SK-N-SH (cell line): ENCODE measurements around the gene GPATCH4. TPM values are rescaled to one million over a fixed set of nuclear protein-coding genes. Genes with fewer than 3 reads are reported as not detected.

Source experiments
- CTCF ChIA-PET: fragments of 300-600, 350-600 bp; formaldehyde crosslinking; extraction: SDS; loops from one replicate; lab custom pipeline; 2021; lab: Yijun Ruan, JAX
- POLR2A ChIA-PET: fragments of 350-600 bp; sonication (Branson Sonifier 250); formaldehyde crosslinking; extraction: SDS; loops from one replicate; lab custom pipeline; 2020; ENCODE audit warnings: antibody characterized with exemption, inconsistent platforms; lab: Yijun Ruan, JAX
- DNase-seq: peaks from one replicate; pipeline ENCODE4 v3.0.0; 2012
- H2AFZ ChIP-seq: fragments of 200-600 bp; sonication (generic); 2 replicates; pipeline ENCODE4 v1.8.1; 2016; ENCODE audit warnings: antibody characterized with exemption, mild to moderate bottlenecking, low read depth
- H3F3A ChIP-seq: fragments of 200-600 bp; sonication (generic); replicated peaks from 2 replicates; pipeline ENCODE3; 2016; ENCODE audit warnings: antibody characterized with exemption, mild to moderate bottlenecking; ENCODE audit not compliant: insufficient read depth
- H3K27ac ChIP-seq, 2 experiments: fragments of 200-500 bp in 1 of 2; fragments of 200-600 bp in 1 of 2; sonication (Bioruptor generic) in 1 of 2; sonication (generic), shearing (Covaris generic) in 1 of 2; 2 replicates each; pipeline versions ENCODE4 v1.5.1 to v1.6.1; 2014 to 2016; ENCODE audit warnings: low read depth in 2 of 2, inconsistent platforms in 1 of 2, low read length in 1 of 2, mild to moderate bottlenecking in 1 of 2, mixed read lengths in 1 of 2
- H3K27me3 ChIP-seq: fragments of 200-600 bp; sonication (generic), shearing (Covaris generic); 2 replicates; pipeline ENCODE4 v1.6.1; 2016; ENCODE audit warnings: mixed run types; ENCODE audit not compliant: insufficient read depth
- H3K36me3 ChIP-seq, 2 experiments: fragments of 200-500 bp in 1 of 2; fragments of 200-600 bp in 1 of 2; sonication (Bioruptor generic) in 1 of 2; sonication (generic) in 1 of 2; replicated peaks in 1 of 2; 2 replicates each; pipeline versions ENCODE3 to v1.5.1; 2014 to 2016; ENCODE audit warnings: low read length in 1 of 2, mild to moderate bottlenecking in 1 of 2; ENCODE audit not compliant: insufficient read depth in 2 of 2, control insufficient read depth in 1 of 2
- H3K4me1 ChIP-seq, 2 experiments: fragments of 200-500 bp in 1 of 2; fragments of 200-600 bp in 1 of 2; sonication (Bioruptor generic) in 1 of 2; sonication (generic), shearing (Covaris generic) in 1 of 2; 2 replicates each; pipeline versions ENCODE4 v1.5.1 to v1.6.1; 2014 to 2016; ENCODE audit warnings: low read depth in 1 of 2, low read length in 1 of 2, mixed run types in 1 of 2; ENCODE audit not compliant: insufficient read depth in 2 of 2, control insufficient read depth in 1 of 2
- H3K4me2 ChIP-seq: fragments of 200-600 bp; sonication (generic), shearing (Covaris generic); 2 replicates; pipeline ENCODE4 v1.6.1; 2017; ENCODE audit warnings: mixed run types
- H3K4me3 ChIP-seq, 2 experiments: fragments of 200-500 bp in 1 of 2; fragments of 200-600 bp in 1 of 2; sonication (Bioruptor generic) in 1 of 2; sonication (generic), shearing (Covaris generic) in 1 of 2; 2 replicates each; pipeline versions ENCODE4 v1.5.1 to v1.8.1; 2014 to 2016; ENCODE audit warnings: low read depth in 2 of 2, inconsistent platforms in 1 of 2, low read length in 1 of 2, mild to moderate bottlenecking in 1 of 2, mixed read lengths in 1 of 2, moderate library complexity in 1 of 2
- H3K79me2 ChIP-seq: fragments of 200-600 bp; sonication (generic); 2 replicates; pipeline ENCODE4 v1.8.1; 2017; ENCODE audit warnings: mild to moderate bottlenecking; ENCODE audit not compliant: insufficient read depth
- H3K9ac ChIP-seq: fragments of 200-600 bp; sonication (generic); 2 replicates; pipeline ENCODE4 v1.6.1; 2017; ENCODE audit warnings: mixed run types
- H3K9me2 ChIP-seq: fragments of 200-600 bp; sonication (generic); 2 replicates; pipeline ENCODE4 v1.6.1; 2017; ENCODE audit warnings: mixed run types
- H3K9me3 ChIP-seq: fragments of 200-600 bp; sonication (generic); 2 replicates; pipeline ENCODE4 v1.6.1; 2017; ENCODE audit warnings: mixed run types, mild to moderate bottlenecking, moderate library complexity
- H4K20me1 ChIP-seq: fragments of 200-600 bp; sonication (generic); 2 replicates; pipeline ENCODE4 v1.6.1; 2017; ENCODE audit warnings: mild to moderate bottlenecking, mixed run types; ENCODE audit not compliant: insufficient read depth
- CHD2 ChIP-seq: fragments of 150-350 bp; IDR thresholded peaks from 2 replicates; pipeline ENCODE4 v1.6.1; 2018; ENCODE audit warnings: low read length; ENCODE audit not compliant: partially characterized antibody
- EZH2phosphoT487 ChIP-seq: fragments of 200-600 bp; sonication (generic); IDR thresholded peaks from 2 replicates; pipeline ENCODE4 v1.6.1; 2017; ENCODE audit warnings: low read depth, mixed run types, mild to moderate bottlenecking, antibody characterized with exemption, moderate library complexity, borderline replicate concordance
- FOSL2 ChIP-seq: IDR thresholded peaks from 2 replicates; pipeline ENCODE4 v1.4.0; 2012; ENCODE audit warnings: low read depth, mild to moderate bottlenecking, moderate library complexity, borderline replicate concordance
- GABPA ChIP-seq: IDR thresholded peaks from 2 replicates; pipeline ENCODE4 v1.4.0; 2012; ENCODE audit warnings: low read depth, mild to moderate bottlenecking
- MXI1 ChIP-seq: IDR thresholded peaks from 2 replicates; pipeline ENCODE4 v1.6.1; 2012; ENCODE audit warnings: mild to moderate bottlenecking, low read depth, low read length, improper control_type of control experiment
- RCOR1 ChIP-seq: fragments of 150-350 bp; IDR thresholded peaks from 2 replicates; pipeline ENCODE4 v1.6.1; 2017; ENCODE audit warnings: antibody characterized with exemption, low read length
- RFX5 ChIP-seq: IDR thresholded peaks from 2 replicates; pipeline ENCODE4 v1.6.1; 2012; ENCODE audit warnings: mild to moderate bottlenecking, improper control_type of control experiment, low read length
- RXRA ChIP-seq: IDR thresholded peaks from 2 replicates; pipeline ENCODE4 v1.4.0; 2012; ENCODE audit warnings: low read depth, mild to moderate bottlenecking, borderline replicate concordance
- SIN3A ChIP-seq: IDR thresholded peaks from 2 replicates; pipeline ENCODE4 v1.6.1; 2012; ENCODE audit warnings: low read depth, mild to moderate bottlenecking, low read length, moderate library complexity, borderline replicate concordance
- SMC3 ChIP-seq: IDR thresholded peaks from 2 replicates; pipeline ENCODE4 v1.6.1; 2012; ENCODE audit warnings: low read depth, low read length, improper control_type of control experiment
- TEAD4 ChIP-seq: IDR thresholded peaks from 2 replicates; pipeline ENCODE4 v1.4.0; 2012; ENCODE audit warnings: mild to moderate bottlenecking, borderline replicate concordance; ENCODE audit not compliant: insufficient read depth
- WGBS: methylation state at CpG from one replicate; pipeline ENCODE4 v1.1.6; 2017; ENCODE audit warnings: low lambda C conversion rate; 5-methylcytosine and 5-hydroxymethylcytosine counted together
- polyA plus RNA-seq, 3 experiments: library from polyadenylated mRNA; depleted of rRNA; stranded (reverse); fragments of >200 nt; gene quantifications; 2 replicates each; pipeline ENCODE4 v1.2.3, GENCODE V29; 2012
- TF ChIP-seq, protein P1 (sequence below): fragments of 150-350 bp; IDR thresholded peaks from 2 replicates; pipeline ENCODE4 v1.6.1; 2017; ENCODE audit warnings: antibody characterized with exemption, low read length, low read depth, borderline replicate concordance
- TF ChIP-seq, protein P2 (sequence below): IDR thresholded peaks from 2 replicates; pipeline ENCODE4 v1.6.1; 2012; ENCODE audit warnings: mild to moderate bottlenecking, low read depth, low read length, moderate library complexity
- TF ChIP-seq, protein P3 (sequence below): IDR thresholded peaks from 2 replicates; pipeline ENCODE4 v1.4.0; 2012; ENCODE audit warnings: low read depth, borderline replicate concordance
- TF ChIP-seq, protein P4 (sequence below): IDR thresholded peaks from 2 replicates; pipeline ENCODE4 v1.4.0; 2012; ENCODE audit warnings: low read depth, borderline replicate concordance

Gene GPATCH4
- polyA plus RNA-seq, 1 of the 3 experiments (the other 2 are of a cell fraction) = 36.6 TPM

DNA sequence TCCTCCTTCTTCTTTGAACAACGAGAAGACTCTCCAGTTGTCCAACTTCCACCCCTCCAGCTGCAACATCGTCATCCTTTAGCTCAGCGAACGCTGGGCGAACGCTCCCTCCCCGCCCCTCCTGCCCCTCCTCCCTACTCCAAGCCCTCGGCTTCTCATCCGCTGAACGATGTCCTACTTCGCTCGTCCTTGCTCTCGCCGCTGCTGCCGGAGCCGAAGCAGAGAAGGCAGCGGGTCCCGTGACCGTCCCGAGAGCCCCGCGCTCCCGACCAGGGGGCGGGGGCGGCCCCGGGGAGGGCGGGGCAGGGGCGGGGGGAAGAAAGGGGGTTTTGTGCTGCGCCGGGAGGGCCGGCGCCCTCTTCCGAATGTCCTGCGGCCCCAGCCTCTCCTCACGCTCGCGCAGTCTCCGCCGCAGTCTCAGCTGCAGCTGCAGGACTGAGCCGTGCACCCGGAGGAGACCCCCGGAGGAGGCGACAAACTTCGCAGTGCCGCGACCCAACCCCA is 40.5 kb upstream of the GPATCH4 start, which contains the start of gene BCAN:
BCAN (plus strand) TSS at position 357 of the 504 bp plus-strand sequence. CDS start 3,938 bp downstream, outside the sequence.
- Histone ChIP-seq H3K4me3 (peak within 1 kb of the TSS; percentile 39 to 46), H3K9me2 (no peaks in the 10 kb centered on the region), H3F3A (peaks cover 5% of the 10 kb centered on the region), H3K4me2 (peak within 1 kb of the TSS; percentile 77), H4K20me1 (no peaks in the 10 kb centered on the region), H3K36me3 (no peaks in the 10 kb centered on the region), H3K4me1 (peaks cover 0 to 34% of the 10 kb centered on the region in 2 experiments; a peak in 1 of 4 replicates), H3K79me2 (no peaks in the 10 kb centered on the region), H3K9ac (no peak within 1 kb of the TSS), H3K27me3 (peaks cover 35% of the 10 kb centered on the region), H3K27ac (no peak within 1 kb of the TSS), H2AFZ (no peak within 1 kb of the TSS; the same call in 1 of the 2 replicates), H3K9me3 (no peaks in the 10 kb centered on the region)
- 19% methylated on average over 19 of the region's 46 CpGs for WGBS
- POLR2A ChIA-PET = no interaction called here
- peak; percentile 86 for DNase-seq
- CTCF ChIA-PET = interaction anchor here (0.6 to 17.8 kb wide), 11 partner anchors 15 to 265 kb away, joined by 3 to 252 read pairs (median 4); no protein-coding TSS in a partner anchor
- TF ChIP-seq SMC3 = no peak
- TF ChIP-seq, protein P1, sequence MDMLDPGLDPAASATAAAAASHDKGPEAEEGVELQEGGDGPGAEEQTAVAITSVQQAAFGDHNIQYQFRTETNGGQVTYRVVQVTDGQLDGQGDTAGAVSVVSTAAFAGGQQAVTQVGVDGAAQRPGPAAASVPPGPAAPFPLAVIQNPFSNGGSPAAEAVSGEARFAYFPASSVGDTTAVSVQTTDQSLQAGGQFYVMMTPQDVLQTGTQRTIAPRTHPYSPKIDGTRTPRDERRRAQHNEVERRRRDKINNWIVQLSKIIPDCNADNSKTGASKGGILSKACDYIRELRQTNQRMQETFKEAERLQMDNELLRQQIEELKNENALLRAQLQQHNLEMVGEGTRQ = no peak
- 0 out of 2 replicates have a peak, but pooled peaks have one; percentile 24 for TF ChIP-seq MXI1
- TF ChIP-seq, all 33 proteins: peak for 1

DNA sequence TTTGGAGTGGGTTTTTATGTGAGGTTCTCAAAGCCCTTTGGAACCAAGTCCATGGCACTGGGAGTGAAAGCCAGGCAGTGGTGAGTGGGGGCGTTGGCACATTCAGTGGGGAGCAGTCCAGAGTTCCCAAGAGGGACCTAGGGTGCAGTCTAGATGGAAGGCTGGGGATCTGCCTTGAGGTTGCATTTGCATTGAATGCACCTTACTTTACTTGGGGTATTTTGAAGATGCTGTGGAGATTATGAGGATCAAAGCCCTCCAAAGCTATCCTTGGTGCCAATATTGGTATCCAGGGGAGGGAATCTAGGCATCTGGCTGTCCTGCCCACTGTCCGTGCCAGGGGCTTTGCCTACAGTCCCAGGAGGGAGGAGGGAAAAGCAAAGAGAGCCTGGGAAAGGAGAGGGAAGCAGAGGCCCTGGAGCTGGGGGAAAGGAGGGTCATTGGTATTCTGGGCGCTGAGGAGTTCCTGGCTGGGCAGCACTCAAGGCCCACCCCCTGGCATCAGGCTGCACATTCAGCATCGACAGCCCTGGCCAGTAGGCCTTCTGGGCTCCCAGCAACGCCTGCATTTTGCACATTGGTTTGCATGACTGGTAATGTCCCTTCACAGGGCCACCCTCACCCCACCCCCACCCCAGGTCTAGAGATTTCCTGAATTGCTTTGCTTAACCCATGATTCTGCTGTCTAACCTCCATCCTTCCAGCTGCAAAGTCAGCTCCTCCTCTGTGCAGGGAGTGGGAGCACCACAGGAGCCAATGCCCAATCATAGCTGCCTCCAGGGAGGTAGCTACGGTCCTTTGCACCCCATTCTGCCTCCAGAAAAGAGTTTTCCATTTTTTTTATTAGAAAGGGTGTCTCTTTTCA is 39.8 kb upstream of the GPATCH4 start:
- DNase-seq = no peak
- POLR2A ChIA-PET = no interaction called here
- Histone ChIP-seq H2AFZ (no peak overlapping the region), H3K9ac (no peak overlapping the region), H3K4me3 (peak overlapping the region; percentile 32 to 46; a peak in 3 of 4 replicates), H3K4me2 (peak overlapping the region; percentile 77), H3K79me2 (no peaks in the 10 kb centered on the region), H3K9me3 (no peaks in the 10 kb centered on the region), H4K20me1 (no peaks in the 10 kb centered on the region), H3K9me2 (no peaks in the 10 kb centered on the region), H3K27ac (no peak overlapping the region), H3F3A (peaks cover 5% of the 10 kb centered on the region), H3K4me1 (peaks cover 0 to 34% of the 10 kb centered on the region in 2 experiments; a peak in 1 of 4 replicates), H3K27me3 (peaks cover 43% of the 10 kb centered on the region), H3K36me3 (no peaks in the 10 kb centered on the region)
- no peak for TF ChIP-seq TEAD4
- no peak for TF ChIP-seq CHD2
- TF ChIP-seq GABPA = no peak
- TF ChIP-seq, protein P2, sequence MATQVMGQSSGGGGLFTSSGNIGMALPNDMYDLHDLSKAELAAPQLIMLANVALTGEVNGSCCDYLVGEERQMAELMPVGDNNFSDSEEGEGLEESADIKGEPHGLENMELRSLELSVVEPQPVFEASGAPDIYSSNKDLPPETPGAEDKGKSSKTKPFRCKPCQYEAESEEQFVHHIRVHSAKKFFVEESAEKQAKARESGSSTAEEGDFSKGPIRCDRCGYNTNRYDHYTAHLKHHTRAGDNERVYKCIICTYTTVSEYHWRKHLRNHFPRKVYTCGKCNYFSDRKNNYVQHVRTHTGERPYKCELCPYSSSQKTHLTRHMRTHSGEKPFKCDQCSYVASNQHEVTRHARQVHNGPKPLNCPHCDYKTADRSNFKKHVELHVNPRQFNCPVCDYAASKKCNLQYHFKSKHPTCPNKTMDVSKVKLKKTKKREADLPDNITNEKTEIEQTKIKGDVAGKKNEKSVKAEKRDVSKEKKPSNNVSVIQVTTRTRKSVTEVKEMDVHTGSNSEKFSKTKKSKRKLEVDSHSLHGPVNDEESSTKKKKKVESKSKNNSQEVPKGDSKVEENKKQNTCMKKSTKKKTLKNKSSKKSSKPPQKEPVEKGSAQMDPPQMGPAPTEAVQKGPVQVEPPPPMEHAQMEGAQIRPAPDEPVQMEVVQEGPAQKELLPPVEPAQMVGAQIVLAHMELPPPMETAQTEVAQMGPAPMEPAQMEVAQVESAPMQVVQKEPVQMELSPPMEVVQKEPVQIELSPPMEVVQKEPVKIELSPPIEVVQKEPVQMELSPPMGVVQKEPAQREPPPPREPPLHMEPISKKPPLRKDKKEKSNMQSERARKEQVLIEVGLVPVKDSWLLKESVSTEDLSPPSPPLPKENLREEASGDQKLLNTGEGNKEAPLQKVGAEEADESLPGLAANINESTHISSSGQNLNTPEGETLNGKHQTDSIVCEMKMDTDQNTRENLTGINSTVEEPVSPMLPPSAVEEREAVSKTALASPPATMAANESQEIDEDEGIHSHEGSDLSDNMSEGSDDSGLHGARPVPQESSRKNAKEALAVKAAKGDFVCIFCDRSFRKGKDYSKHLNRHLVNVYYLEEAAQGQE = no peak
- no peak for TF ChIP-seq RXRA
- TF ChIP-seq, protein P3, sequence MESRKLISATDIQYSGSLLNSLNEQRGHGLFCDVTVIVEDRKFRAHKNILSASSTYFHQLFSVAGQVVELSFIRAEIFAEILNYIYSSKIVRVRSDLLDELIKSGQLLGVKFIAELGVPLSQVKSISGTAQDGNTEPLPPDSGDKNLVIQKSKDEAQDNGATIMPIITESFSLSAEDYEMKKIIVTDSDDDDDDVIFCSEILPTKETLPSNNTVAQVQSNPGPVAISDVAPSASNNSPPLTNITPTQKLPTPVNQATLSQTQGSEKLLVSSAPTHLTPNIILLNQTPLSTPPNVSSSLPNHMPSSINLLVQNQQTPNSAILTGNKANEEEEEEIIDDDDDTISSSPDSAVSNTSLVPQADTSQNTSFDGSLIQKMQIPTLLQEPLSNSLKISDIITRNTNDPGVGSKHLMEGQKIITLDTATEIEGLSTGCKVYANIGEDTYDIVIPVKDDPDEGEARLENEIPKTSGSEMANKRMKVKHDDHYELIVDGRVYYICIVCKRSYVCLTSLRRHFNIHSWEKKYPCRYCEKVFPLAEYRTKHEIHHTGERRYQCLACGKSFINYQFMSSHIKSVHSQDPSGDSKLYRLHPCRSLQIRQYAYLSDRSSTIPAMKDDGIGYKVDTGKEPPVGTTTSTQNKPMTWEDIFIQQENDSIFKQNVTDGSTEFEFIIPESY = no peak
- no peak for TF ChIP-seq EZH2phosphoT487
- TF ChIP-seq RFX5 = no peak
- no peak for TF ChIP-seq SIN3A
- TF ChIP-seq FOSL2 = no peak
- no peak for TF ChIP-seq RCOR1
- TF ChIP-seq, protein P4, sequence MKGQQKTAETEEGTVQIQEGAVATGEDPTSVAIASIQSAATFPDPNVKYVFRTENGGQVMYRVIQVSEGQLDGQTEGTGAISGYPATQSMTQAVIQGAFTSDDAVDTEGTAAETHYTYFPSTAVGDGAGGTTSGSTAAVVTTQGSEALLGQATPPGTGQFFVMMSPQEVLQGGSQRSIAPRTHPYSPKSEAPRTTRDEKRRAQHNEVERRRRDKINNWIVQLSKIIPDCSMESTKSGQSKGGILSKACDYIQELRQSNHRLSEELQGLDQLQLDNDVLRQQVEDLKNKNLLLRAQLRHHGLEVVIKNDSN = no peak
- CTCF ChIA-PET = interaction anchor here (0.6 to 17.8 kb wide), 10 partner anchors 14 to 265 kb away, joined by 3 to 252 read pairs (median 4); no protein-coding TSS in a partner anchor
- 80% methylated on average over 5 of the region's 6 CpGs for whole genome bisulfite sequencing
